K562 (cell line): ENCODE data around the gene ADAM8. TPM values are rescaled to one million over a fixed set of nuclear protein-coding genes. Genes with fewer than 3 reads are reported as not detected.

Experiments used
- ATAC-seq: fragments of 200-7000 bp; cut with Tn5 transposase; 3 replicates; pipeline ENCODE4 v1.9.1; 2020; ENCODE audit warnings: moderate library complexity
- BruUV-seq: library from RNA; stranded (reverse); fragments of 400-500 nt; replicated peaks from 2 replicates; lab custom pipeline; 2021; lab: Mats Ljungman, UMichigan
- CTCF ChIA-PET: fragments of 300-600 bp; formaldehyde crosslinking; extraction: SDS; loops from one replicate; lab custom pipeline; 2021; ENCODE audit warnings: low intra/inter-chr PET ratio; lab: Yijun Ruan, JAX
- POLR2A ChIA-PET: fragments of 300-600, 350-650 bp; sonication (Branson Sonifier 250); formaldehyde crosslinking; extraction: SDS; loops from one replicate; lab custom pipeline; 2021; ENCODE audit warnings: antibody characterized with exemption, inconsistent platforms; lab: Yijun Ruan, JAX
- DNase-seq, 4 experiments: peaks; one replicate each; pipeline versions ENCODE4 v3.0.0 to v3.0.0-alpha.2; 2011 to 2018; ENCODE audit warnings: low spot score in 3 of 4, mixed read lengths in 3 of 4; ENCODE audit errors: extremely low read depth in 1 of 4
- FAIRE-seq: peaks from 2 replicates; lab custom pipeline; 2011; peaks lifted over from hg19 to GRCh38; lab: Jason Lieb, UNC
- H2AFZ ChIP-seq: 2 replicates; pipeline ENCODE4 v1.6.0; 2011; ENCODE audit warnings: low read depth, low read length, control low read depth, inconsistent platforms
- H3K27ac ChIP-seq: fragments of 200-600 bp; 3 replicates; pipeline ENCODE4 v1.8.0; 2011; ENCODE audit warnings: low read depth, mild to moderate bottlenecking, control low read depth, inconsistent platforms, low read length, moderate library complexity, mixed read lengths; ENCODE audit errors: extremely low read depth
- H3K27me3 ChIP-seq, 2 experiments: fragments of 300-600 bp in 1 of 2; 2 replicates in 1 of 2; 3 replicates in 1 of 2; pipeline versions ENCODE4 v1.6.0 to v1.8.0; 2011; ENCODE audit warnings: inconsistent platforms in 2 of 2, low read length in 2 of 2, mild to moderate bottlenecking in 1 of 2, mixed read lengths in 1 of 2, moderate library complexity in 1 of 2; ENCODE audit not compliant: control insufficient read depth in 2 of 2, insufficient read depth in 2 of 2
- H3K36me3 ChIP-seq: fragments of 300-600 bp; 3 replicates; pipeline ENCODE4 v1.8.0; 2011; ENCODE audit warnings: mild to moderate bottlenecking, low read length, inconsistent platforms; ENCODE audit not compliant: control insufficient read depth, insufficient read depth
- H3K4me1 ChIP-seq, 2 experiments: fragments of 200-600 bp in 1 of 2; replicated peaks in 1 of 2; 2 replicates in 1 of 2; 3 replicates in 1 of 2; pipeline versions ENCODE4 v1.5.1 to v1.8.0; 2011; ENCODE audit warnings: inconsistent platforms in 2 of 2, low read length in 2 of 2, mild to moderate bottlenecking in 1 of 2, mixed read lengths in 1 of 2, moderate library complexity in 1 of 2; ENCODE audit not compliant: control insufficient read depth in 2 of 2, insufficient read depth in 2 of 2
- H3K4me2 ChIP-seq: 2 replicates; pipeline ENCODE4 v1.6.1; 2011; ENCODE audit warnings: low read length, control low read depth, inconsistent platforms, mixed read lengths; ENCODE audit not compliant: insufficient read depth
- H3K4me3 ChIP-seq: fragments of 200-600 bp; sonication (generic), shearing (Covaris generic); 2 replicates; pipeline ENCODE4 v1.5.1; 2016; ENCODE audit warnings: control low read depth, inconsistent platforms
- H3K79me2 ChIP-seq: fragments of 200-600 bp; 3 replicates; pipeline ENCODE4 v1.8.0; 2011; ENCODE audit warnings: low read length, inconsistent platforms; ENCODE audit not compliant: control insufficient read depth, insufficient read depth
- H3K9ac ChIP-seq, 2 experiments: 2 replicates each; pipeline versions ENCODE4 v1.6.0 to v1.6.1; 2011; ENCODE audit warnings: low read depth in 2 of 2, low read length in 2 of 2, control low read depth in 1 of 2, inconsistent platforms in 1 of 2, mild to moderate bottlenecking in 1 of 2, mixed read lengths in 1 of 2; ENCODE audit not compliant: insufficient read depth in 1 of 2
- H3K9me1 ChIP-seq: one replicate; pipeline ENCODE4 v1.6.0; 2011; ENCODE audit warnings: inconsistent platforms, mild to moderate bottlenecking, low read length, moderate library complexity; ENCODE audit not compliant: control insufficient read depth, insufficient read depth
- H3K9me3 ChIP-seq: replicated peaks from 2 replicates; pipeline ENCODE4 v1.5.1; 2011; ENCODE audit warnings: low read depth, low read length, inconsistent platforms; ENCODE audit not compliant: control insufficient read depth, insufficient read depth
- H4K20me1 ChIP-seq: replicated peaks from 2 replicates; pipeline ENCODE4 v1.6.1; 2011; ENCODE audit warnings: low read length, inconsistent platforms, mixed read lengths; ENCODE audit not compliant: control insufficient read depth, insufficient read depth
- EP400 ChIP-seq: fragments of 450-650 bp; IDR thresholded peaks from 2 replicates; pipeline ENCODE4 v1.6.1; 2017; ENCODE audit warnings: antibody characterized with exemption, mild to moderate bottlenecking, moderate library complexity
- NFRKB ChIP-seq: fragments of 450-650 bp; IDR thresholded peaks from 2 replicates; pipeline ENCODE4 v1.6.1; 2016; ENCODE audit warnings: low read depth
- RBFOX2 ChIP-seq: fragments of 200-400 bp; formaldehyde crosslinking; IDR thresholded peaks from 2 replicates; pipeline ENCODE4 v1.6.1; 2017; ENCODE audit warnings: low read depth, mild to moderate bottlenecking, low read length, moderate library complexity
- ZFP30 ChIP-seq: fragments of 250-450 bp; sonication (Bioruptor Pico); IDR thresholded peaks from 2 replicates; pipeline ENCODE4 v1.8.0; 2022; ENCODE audit warnings: moderate library complexity, mild to moderate bottlenecking, inconsistent platforms, borderline replicate concordance
- whole genome bisulfite sequencing: fragments of 100-300 bp; shearing (Covaris generic); methylation state at CpG from one replicate; pipeline ENCODE4 v1.1.6; 2016; ENCODE audit warnings: low coverage, mixed read lengths; ENCODE audit not compliant: insufficient coverage; ENCODE audit errors: missing lambda C conversion rate; 5-methylcytosine and 5-hydroxymethylcytosine counted together
- in situ Hi-C: fragments of 300-500 bp; cut with MboI; formaldehyde crosslinking; loops from 4 replicates; pipeline ENCODE4 v1.15.0; 2018; ENCODE audit warnings: inconsistent platforms, mixed read lengths
- intact Hi-C: fragments of 100-400 bp; cut with micrococcal nuclease; formaldehyde crosslinking; loops from 2 replicates; pipeline ENCODE4 v1.14.2; 2022
- polyA plus RNA-seq, 8 experiments: library from polyadenylated mRNA; depleted of rRNA in 4 of 8; stranded (reverse) in 5 of 8; unstranded in 3 of 8; fragments of >200 nt; fragmentation: Nextera tagmentation in 2 of 8; fragmentation: Illumina TruSeq in 1 of 8; extraction: Ambion mirVana in 2 of 8; extraction: Trizol in 1 of 8; gene quantifications; 2 replicates each; pipeline versions ENCODE4 v1.2.1 to v1.2.3, GENCODE V29; 2011 to 2014; ENCODE audit warnings: inconsistent platforms in 1 of 8, missing spikeins in 1 of 8
- total RNA-seq, 7 experiments: library from RNA; depleted of rRNA in 6 of 7; stranded (reverse); fragments of >200 nt in 6 of 7; fragmentation: Illumina TruSeq in 2 of 7; extraction: Trizol in 2 of 7; gene quantifications; 2 replicates each; pipeline versions ENCODE4 v1.2.1 to v1.2.3, GENCODE V29; 2011 to 2021; ENCODE audit warnings: low replicate concordance in 1 of 7

ADAM8 gene
- total and polyA plus RNA-seq, 9 of the 15 experiments (the other 6 are each of a cell fraction or from before 2014, with no cell fraction given): 0.07 to 7.0 (median 1.1) TPM

DNA sequence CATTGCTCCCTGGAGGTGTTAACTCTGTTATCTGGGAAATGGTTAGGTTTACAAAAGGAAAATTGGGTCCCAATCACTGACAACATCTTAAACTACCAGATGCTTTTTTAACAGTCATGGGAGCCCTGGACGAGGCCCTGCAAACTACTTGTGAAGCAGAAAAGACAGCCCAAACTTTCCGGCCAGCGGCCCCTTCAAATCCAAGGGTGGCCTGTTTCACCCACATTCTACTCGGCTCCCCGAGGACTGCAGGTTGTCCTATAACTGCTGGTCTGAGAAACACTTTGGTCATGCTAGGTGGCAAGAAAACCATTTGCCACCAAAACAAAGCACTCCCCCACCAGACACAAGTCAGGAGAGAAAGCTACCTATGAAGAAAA is 29.4 kb upstream of the ADAM8 start:
- H2AFZ ChIP-seq: no peak overlapping the region; the same call in 1 of the 2 replicates
- FAIRE-seq (no peak), ATAC-seq (no peak), DNase-seq (no peak)
- in situ Hi-C loops (loop anchor here (5.0 kb wide), 2 partner anchors 59 to 164 kb away; no protein-coding TSS in a partner anchor), intact Hi-C loops (no loop called here)
- peak overlapping the region; percentile 97 for H3K27ac ChIP-seq
- peaks cover 27% of the 10 kb centered on the region; the same call in 2 of the 3 replicates for H3K36me3 ChIP-seq
- H4K20me1 ChIP-seq: no peaks in the 10 kb centered on the region; the same call in 1 of the 2 replicates
- POLR2A ChIA-PET: interaction anchor here (0.6 to 1.4 kb wide), 4 partner anchors 8 to 27 kb away, joined by 3 to 4 read pairs (median 4); no protein-coding TSS in a partner anchor
- H3K9me3 ChIP-seq: no peaks in the 10 kb centered on the region
- H3K4me3 ChIP-seq: peak overlapping the region; percentile 18; the same call in 1 of the 2 replicates
- H3K9ac ChIP-seq: peak overlapping the region; percentile 82 to 90; a peak in 3 of 4 replicates
- H3K27me3 ChIP-seq: no peaks in the 10 kb centered on the region
- peak overlapping the region; percentile 89 for H3K4me2 ChIP-seq
- CTCF ChIA-PET: no interaction called here
- BruUV-seq: no TSS peak
- 47% methylated on average over 2 of the region's 5 CpGs for WGBS
- peaks cover 21 to 47% of the 10 kb centered on the region in 2 experiments for H3K4me1 ChIP-seq
- TF ChIP-seq EP400: no peak
- 0 out of 2 replicates have a peak, but pooled peaks have one; percentile 4 for TF ChIP-seq NFRKB
- H3K79me2 ChIP-seq: peaks cover 68% of the 10 kb centered on the region
- H3K9me1 ChIP-seq: no peaks in the 10 kb centered on the region

DNA sequence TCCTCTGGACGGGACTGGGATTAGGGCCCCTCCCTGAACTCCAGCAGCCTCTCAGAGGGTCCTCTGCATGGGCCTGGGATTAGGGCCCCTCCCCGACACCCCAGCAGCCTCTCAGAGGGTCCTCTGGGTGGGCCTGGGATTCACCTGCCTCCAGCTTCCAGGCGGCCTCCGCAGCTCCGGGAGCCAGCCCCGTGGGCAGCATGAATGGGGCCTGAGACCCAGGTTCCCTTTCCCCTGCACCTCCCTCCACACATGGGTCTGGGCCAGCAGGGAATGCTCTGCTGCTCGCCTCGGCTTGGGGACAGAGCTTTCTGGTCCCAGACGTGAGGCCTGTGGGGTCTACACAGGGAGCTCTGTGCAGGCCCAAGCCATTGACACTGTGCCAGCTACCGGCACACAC is 26.5 kb upstream of the ADAM8 start:
- Histone ChIP-seq H3K9ac (peak overlapping the region in 1 of 2 experiments; percentile 68; a peak in 2 of 4 replicates), H3K79me2 (peaks cover 57% of the 10 kb centered on the region), H2AFZ (no peak overlapping the region), H3K4me1 (peaks cover 18 to 33% of the 10 kb centered on the region in 2 experiments), H3K4me3 (no peak overlapping the region), H3K4me2 (no peak overlapping the region), H4K20me1 (no peaks in the 10 kb centered on the region; the same call in 1 of the 2 replicates), H3K36me3 (peaks cover 39% of the 10 kb centered on the region; the same call in 2 of the 3 replicates), H3K27me3 (no peaks in the 10 kb centered on the region)
- WGBS: 67% methylated on average over 1 of the region's 10 CpGs
- FAIRE-seq: no peak
- intact Hi-C loops: no loop called here
- in situ Hi-C loops: no loop called here
- TF ChIP-seq ZFP30 (CRISPR knock-in tag) (no peak), RBFOX2 (0 out of 2 replicates have a peak, but pooled peaks have one; percentile 17)
- TF ChIP-seq, all 486 proteins: peak for 1
- ChIA-PET POLR2A (interaction anchor here (1.8 kb wide), 1 partner anchor 9 kb away, joined by 4 read pairs; no protein-coding TSS in a partner anchor), CTCF (no interaction called here)
- no peak for DNase-seq
- Histone ChIP-seq H3K9me1 (no peaks in the 10 kb centered on the region), H3K9me3 (no peaks in the 10 kb centered on the region), H3K27ac (no peak overlapping the region)
- no peak for ATAC-seq
- BruUV-seq: no TSS peak
